Fibroblast of skin of left quadriceps (primary cell): ENCODE results near the gene HIP1.
"Not testable (repeated sequence)": the region's sequence is repeated elsewhere in the genome, so short reads cannot be mapped to it uniquely, and the experiment has no call there.

Experiments
- DNase-seq, 2 experiments: peaks; one replicate each; pipeline ENCODE4 v3.0.0-alpha.2; 2013; ENCODE audit warnings: low read depth in 2 of 2

The HIP1 gene

GRCh38 chr7:75716992-75717626 lies 21.6 kb downstream of the HIP1 start:
- peak; percentile 57 to 62 for DNase-seq

- DNase-seq: no peak
These were observed 22.9 kb downstream of the HIP1 start for GRCh38 chr7:75715864-75716263.

GRCh38 chr7:75712517-75713361 lies 26.0 kb downstream of the HIP1 start:
- DNase-seq: no peak

- DNase-seq: no peak
These were observed 26.9 kb downstream of the HIP1 start for GRCh38 chr7:75711656-75712514.

- DNase-seq: no peak
These were observed 27.7 kb downstream of the HIP1 start for GRCh38 chr7:75711076-75711475.

- DNase-seq: no peak
These were observed 33.8 kb downstream of the HIP1 start for GRCh38 chr7:75704928-75705327.

- no peak for DNase-seq
These were observed 36.2 kb downstream of the HIP1 start for GRCh38 chr7:75702515-75702914.

GRCh38 chr7:75699993-75700392 lies 38.7 kb downstream of the HIP1 start:
- DNase-seq: no peak

- DNase-seq: no peak
These were observed 40.4 kb downstream of the HIP1 start for GRCh38 chr7:75698358-75698757.

- no peak for DNase-seq
These were observed 42.3 kb downstream of the HIP1 start for GRCh38 chr7:75696263-75697037.

- DNase-seq: no peak
These were observed 43.9 kb downstream of the HIP1 start for GRCh38 chr7:75694638-75695399.

GRCh38 chr7:75693668-75694067 lies 45.1 kb downstream of the HIP1 start:
- DNase-seq: not testable (repeated sequence)

GRCh38 chr7:75691793-75692543 lies 46.8 kb downstream of the HIP1 start:
- no peak for DNase-seq

- no peak for DNase-seq
These were observed 48.6 kb downstream of the HIP1 start for GRCh38 chr7:75690121-75690523.

GRCh38 chr7:75689246-75690099 lies 49.3 kb downstream of the HIP1 start:
- no peak for DNase-seq

- DNase-seq: no peak
These were observed 50.3 kb downstream of the HIP1 start for GRCh38 chr7:75688200-75689136.

GRCh38 chr7:75687246-75688088 lies 51.3 kb downstream of the HIP1 start:
- no peak for DNase-seq
